HL-60/S4 (cell line): ENCODE data around the gene ZMYM3.

Source experiments
- in situ Hi-C: fragments of 300-500 bp; cut with MboI; formaldehyde crosslinking; loops from 2 replicates; pipeline ENCODE4 v1.14.3; 2022; ENCODE audit warnings: low sequenced_read_pairs

ZMYM3 gene

DNA sequence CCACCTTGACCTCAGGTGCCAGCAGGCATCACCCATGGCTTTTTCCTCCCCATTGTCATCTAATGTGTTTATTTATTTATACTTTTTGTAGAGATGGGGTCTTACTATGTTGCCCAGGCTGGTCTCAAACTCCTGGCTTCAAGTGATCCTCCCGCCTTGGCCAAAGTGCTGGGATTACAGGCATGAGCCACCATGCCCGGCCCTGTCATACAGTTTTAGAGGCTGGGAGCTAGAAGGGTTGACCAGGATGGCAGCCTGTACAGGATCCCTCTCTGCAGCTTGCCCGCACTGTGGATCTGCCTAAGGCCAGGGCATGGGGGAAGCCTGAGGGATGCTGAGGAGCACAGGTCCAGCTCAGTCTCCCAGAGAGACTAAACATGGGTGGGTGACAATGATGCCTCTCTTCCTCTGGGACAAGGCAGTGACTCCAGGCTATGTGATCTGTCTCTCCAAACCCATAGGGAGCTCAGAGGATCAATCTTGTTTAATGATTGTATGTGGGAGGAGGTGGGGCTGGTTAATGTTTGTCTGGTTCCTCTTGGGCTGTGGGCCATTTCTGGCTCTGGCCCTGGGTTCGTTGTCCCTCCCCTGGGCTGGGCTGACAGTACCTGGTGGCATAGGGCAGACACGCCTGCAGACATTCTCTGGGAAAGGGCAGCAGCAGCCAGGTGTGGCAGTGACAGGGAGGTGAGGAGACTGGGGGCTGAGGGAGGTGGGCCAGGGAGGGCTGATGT is 39.2 kb downstream of the ZMYM3 start:
- in situ Hi-C loops: no loop called here

DNA sequence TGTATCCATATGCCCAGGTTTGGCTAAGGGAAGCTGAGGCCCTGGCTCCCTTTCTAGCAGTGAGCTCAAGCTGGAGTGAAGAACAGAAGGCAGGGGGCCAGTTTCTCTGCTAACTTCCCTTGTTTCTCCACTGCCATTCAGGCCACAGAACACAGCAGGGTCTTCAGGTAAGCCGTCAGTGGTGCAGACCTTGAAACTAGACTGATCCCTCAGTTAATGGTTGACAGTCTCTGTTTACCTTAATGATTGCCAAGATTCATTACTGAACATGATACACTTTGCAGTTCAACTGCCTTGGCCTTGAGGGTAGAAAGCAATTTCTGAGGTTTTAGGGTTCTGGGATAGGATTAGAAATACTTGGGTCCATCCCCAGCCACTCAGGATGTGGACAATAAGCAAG is 39.8 kb downstream of the ZMYM3 start:
- in situ Hi-C loops: no loop called here

DNA sequence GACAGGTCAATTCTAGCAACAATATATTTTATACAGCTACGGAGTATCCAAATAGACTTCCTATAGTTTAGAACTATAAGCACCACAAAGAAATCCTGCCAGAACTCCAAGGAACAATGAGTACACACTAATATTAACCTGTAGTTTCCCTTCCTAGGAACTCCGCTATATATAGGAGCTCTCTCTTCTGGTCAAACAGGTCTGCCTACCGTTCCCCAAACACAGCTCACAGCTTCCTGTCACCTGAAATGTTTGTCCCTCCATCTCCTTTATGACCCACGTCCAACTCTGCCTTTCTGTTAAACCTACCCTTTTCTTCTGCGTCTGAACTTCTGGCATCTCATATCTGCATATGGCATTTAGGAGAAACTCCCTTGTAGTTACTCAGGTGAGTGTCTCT is 41.4 kb downstream of the ZMYM3 start:
- in situ Hi-C loops: no loop called here

DNA sequence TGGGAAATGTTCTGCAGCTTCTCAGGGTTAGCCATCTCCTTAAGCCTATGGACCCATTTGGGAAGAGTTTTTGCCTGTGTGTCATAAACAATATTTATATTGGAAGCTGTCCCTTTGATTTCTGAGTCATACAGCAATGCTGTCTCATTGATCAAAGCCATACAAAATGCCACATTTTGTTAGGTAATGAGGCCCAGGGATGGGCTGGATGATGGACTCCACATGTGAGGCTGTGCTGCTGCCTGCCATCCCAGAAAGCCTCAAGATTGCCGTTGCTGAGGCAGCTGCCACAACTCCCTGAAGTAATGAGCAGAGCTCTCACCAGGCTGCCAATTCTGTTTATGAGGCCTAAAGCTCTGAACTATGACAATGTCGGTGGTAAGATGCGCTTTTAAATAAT is 43.1 kb downstream of the ZMYM3 start:
- in situ Hi-C loops: no loop called here

DNA sequence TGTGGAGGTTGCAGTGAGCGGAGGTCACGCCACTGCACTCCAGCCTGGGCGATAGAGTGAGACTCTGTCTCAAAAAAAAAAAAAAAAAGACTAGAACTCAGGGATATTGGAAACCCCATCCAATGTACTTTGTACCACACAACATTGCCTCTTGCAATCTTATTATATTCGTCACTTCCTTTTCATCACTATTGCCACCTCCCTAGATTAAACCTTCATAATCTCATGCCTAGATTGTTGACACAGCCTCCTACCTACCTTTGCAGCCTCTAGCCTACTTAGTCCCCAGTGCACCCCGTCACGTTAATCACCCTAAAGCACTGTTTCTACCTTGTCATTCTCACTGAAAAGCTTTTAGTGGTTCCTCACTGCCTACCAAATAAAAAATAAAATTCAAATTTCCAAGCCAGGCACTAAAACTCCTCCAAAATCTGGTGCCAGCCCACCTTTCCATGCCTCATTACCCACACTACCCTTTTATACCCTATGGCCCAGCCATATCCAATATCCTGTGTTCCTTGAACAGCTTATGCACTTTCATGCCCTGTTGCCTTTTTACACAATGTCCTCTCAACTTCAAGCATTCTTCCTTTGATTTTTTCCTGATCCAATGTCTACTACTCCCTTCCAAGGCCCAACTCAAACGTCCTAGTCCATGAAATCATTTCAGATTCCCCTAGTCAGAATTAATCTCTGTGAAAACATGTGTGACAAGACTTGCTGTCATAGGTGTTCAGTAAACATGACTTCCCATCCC is 54.5 kb downstream of the ZMYM3 start:
- in situ Hi-C loops: loop anchor here (25.0 kb wide), 1 partner anchor 437 kb away; no protein-coding TSS in a partner anchor

DNA sequence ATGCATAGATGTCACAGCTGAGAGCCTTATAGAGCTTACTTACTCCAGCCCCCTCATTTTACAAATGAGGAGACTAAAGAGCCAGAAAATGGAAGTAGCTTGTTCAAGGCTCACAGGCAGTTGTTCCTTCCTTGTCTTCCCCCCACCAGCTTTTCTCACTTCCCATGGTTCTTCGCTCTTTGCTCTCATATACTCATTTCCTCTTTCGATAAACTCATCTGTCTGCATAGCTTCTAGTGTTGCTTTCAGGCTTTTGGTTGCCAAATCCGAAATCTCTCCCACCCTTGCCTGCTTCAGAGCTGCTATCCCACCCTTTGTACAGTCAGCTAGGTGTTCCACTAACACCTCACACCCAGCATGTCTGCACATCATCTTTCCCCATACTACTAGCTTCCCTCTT is 55.9 kb downstream of the ZMYM3 start:
- in situ Hi-C loops: loop anchor here (25.0 kb wide), 1 partner anchor 436 kb away; no protein-coding TSS in a partner anchor

DNA sequence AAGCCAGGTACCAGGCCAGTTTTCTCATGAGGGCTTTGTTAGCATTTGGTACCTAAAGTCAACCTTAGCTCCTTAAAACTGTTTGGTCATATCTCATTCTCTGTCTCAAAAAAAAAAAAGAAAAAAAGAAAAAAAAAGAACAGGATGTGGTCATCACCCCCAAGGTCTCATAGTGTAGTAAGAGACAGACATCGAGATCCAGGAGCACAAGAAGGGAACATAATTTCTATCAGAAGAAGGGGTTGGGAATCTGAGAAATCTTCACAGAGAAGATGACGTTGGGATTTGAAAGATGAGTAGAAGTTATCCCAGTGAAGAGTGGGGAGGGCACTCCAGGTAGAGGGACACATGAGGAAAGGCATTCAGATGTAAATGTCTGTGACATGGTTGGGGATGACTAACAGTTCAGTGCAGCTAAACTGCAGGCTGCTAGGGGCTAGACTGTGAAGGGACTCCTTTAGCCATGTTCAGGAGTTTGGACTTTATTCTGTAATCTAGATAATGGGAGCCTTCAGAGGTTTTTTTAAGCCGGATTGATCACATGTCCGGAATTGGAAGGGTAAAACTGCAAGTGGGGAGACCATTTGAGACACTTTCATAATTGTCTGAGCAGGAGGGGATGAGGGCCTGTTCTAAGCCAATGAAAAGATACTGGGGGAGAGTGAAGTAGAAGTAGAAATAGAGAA is 57.8 kb downstream of the ZMYM3 start:
- in situ Hi-C loops: loop anchor here (25.0 kb wide), 1 partner anchor 434 kb away; no protein-coding TSS in a partner anchor

DNA sequence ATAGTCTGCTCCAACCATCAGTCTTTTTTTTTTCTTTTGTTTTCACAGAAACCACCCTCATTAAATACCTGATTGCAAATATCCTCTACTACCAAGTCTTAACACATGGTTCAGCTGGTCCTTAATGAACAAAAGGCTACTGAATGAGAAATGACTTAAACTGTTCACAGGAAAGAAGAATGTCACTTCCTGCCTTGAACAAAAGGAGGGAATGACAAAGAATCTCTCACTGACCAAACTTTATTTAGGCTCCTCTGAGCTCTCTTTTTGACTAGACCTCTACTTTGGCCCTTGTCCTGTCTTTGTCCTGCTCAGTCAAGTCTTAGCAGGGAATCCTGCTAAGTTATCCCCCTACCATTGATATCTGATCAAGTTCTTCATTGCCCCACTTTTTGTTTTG is 62.7 kb downstream of the ZMYM3 start:
- in situ Hi-C loops: loop anchor here (25.0 kb wide), 1 partner anchor 429 kb away; no protein-coding TSS in a partner anchor
